Neural cell (in vitro differentiated cells): ENCODE data around the gene PIGQ. TPM values are rescaled to one million over a fixed set of nuclear protein-coding genes. Genes with fewer than 3 reads are reported as not detected.

Experiments used
- H2AFZ ChIP-seq: fragments of 200-600, 300-800 bp; sonication (generic), shearing (Covaris generic); 2 replicates; pipeline ENCODE4 v1.6.0; 2014; ENCODE audit warnings: low read depth, mild to moderate bottlenecking, antibody characterized with exemption, low read length, moderate library complexity
- H3F3A ChIP-seq: fragments of 200-600 bp; shearing (Covaris generic); 2 replicates; pipeline ENCODE4 v1.6.1; 2016; ENCODE audit warnings: mild to moderate bottlenecking, moderate library complexity, mixed read lengths, antibody characterized with exemption, low read length; ENCODE audit not compliant: insufficient read depth, poor library complexity, severe bottlenecking
- H3K27ac ChIP-seq: fragments of 200-600, 300-800 bp; sonication (generic), shearing (Covaris generic); 2 replicates; pipeline ENCODE4 v1.5.1; 2014; ENCODE audit warnings: mild to moderate bottlenecking, low read length, moderate library complexity
- H3K27me3 ChIP-seq: fragments of 300-800, 200-600 bp; sonication (generic), shearing (Covaris generic); 2 replicates; pipeline ENCODE4 v1.6.0; 2014; ENCODE audit warnings: mild to moderate bottlenecking, low read depth, low read length, moderate library complexity; ENCODE audit not compliant: insufficient read depth
- H3K36me3 ChIP-seq: fragments of 300-800, 200-600 bp; sonication (generic), shearing (Covaris generic); 2 replicates; pipeline ENCODE4 v1.5.1; 2014; ENCODE audit warnings: mild to moderate bottlenecking, antibody characterized with exemption, low read length, moderate library complexity; ENCODE audit not compliant: insufficient read depth
- H3K4me2 ChIP-seq: fragments of 300-800, 200-600 bp; sonication (generic), shearing (Covaris generic); 2 replicates; pipeline ENCODE4 v1.6.0; 2014; ENCODE audit warnings: mild to moderate bottlenecking, low read length
- H3K4me3 ChIP-seq: fragments of 300-800, 200-600 bp; sonication (generic), shearing (Covaris generic); 2 replicates; pipeline ENCODE4 v1.5.1; 2014; ENCODE audit warnings: mild to moderate bottlenecking, low read length, moderate library complexity
- H3K79me2 ChIP-seq: fragments of 200-600 bp; shearing (Covaris generic); replicated peaks from 2 replicates; pipeline ENCODE4 v1.6.0; 2014; ENCODE audit warnings: mild to moderate bottlenecking, low read length, moderate library complexity; ENCODE audit not compliant: insufficient read depth
- H3K9ac ChIP-seq: fragments of 300-800, 200-600 bp; sonication (generic), shearing (Covaris generic); 2 replicates; pipeline ENCODE4 v1.6.1; 2016; ENCODE audit warnings: mild to moderate bottlenecking, low read length, mixed read lengths
- H3K9me2 ChIP-seq: fragments of 200-600 bp; shearing (Covaris generic); 2 replicates; pipeline ENCODE4 v1.6.1; 2016; ENCODE audit warnings: mild to moderate bottlenecking, low read length, mixed read lengths; ENCODE audit not compliant: insufficient read depth
- H3K9me3 ChIP-seq: fragments of 200-600, 300-800 bp; sonication (generic), shearing (Covaris generic); 2 replicates; pipeline ENCODE4 v1.6.1; 2016; ENCODE audit warnings: mild to moderate bottlenecking, mixed run types, low read length, moderate library complexity, mixed read lengths
- H4K20me1 ChIP-seq: fragments of 200-600 bp; shearing (Covaris generic); 2 replicates; pipeline ENCODE4 v1.6.1; 2016; ENCODE audit warnings: mild to moderate bottlenecking, mixed run types; ENCODE audit not compliant: insufficient read depth
- EP300 ChIP-seq: fragments of 450-650 bp; conservative IDR thresholded peaks from 2 replicates; pipeline ENCODE4 v1.6.1; 2014; ENCODE audit warnings: antibody characterized with exemption, mild to moderate bottlenecking, moderate library complexity; ENCODE audit not compliant: poor library complexity, severe bottlenecking
- EZH2 ChIP-seq: fragments of 200-600, 300-800 bp; shearing (Covaris generic), sonication (generic); IDR thresholded peaks from 2 replicates; pipeline ENCODE4 v1.6.1; 2014; ENCODE audit warnings: antibody characterized with exemption, low read length, borderline replicate concordance, mild to moderate bottlenecking; ENCODE audit not compliant: insufficient read depth, poor library complexity, severe bottlenecking
- MXI1 ChIP-seq: fragments of 450-650 bp; conservative IDR thresholded peaks from 2 replicates; pipeline ENCODE4 v1.6.1; 2014; ENCODE audit warnings: antibody characterized with exemption, mild to moderate bottlenecking; ENCODE audit not compliant: poor library complexity, severe bottlenecking
- POLR2AphosphoS5 ChIP-seq: IDR thresholded peaks from 2 replicates; pipeline ENCODE4 v1.6.1; 2012
- RAD21 ChIP-seq: fragments of 450-650 bp; conservative IDR thresholded peaks from 2 replicates; pipeline ENCODE4 v1.6.1; 2014; ENCODE audit warnings: antibody characterized with exemption, mild to moderate bottlenecking, moderate library complexity
- REST ChIP-seq: IDR thresholded peaks from 2 replicates; pipeline ENCODE4 v1.6.1; 2012; ENCODE audit warnings: borderline replicate concordance
- SMC3 ChIP-seq: fragments of 450-650 bp; conservative IDR thresholded peaks from 2 replicates; pipeline ENCODE4 v1.6.1; 2014; ENCODE audit warnings: antibody characterized with exemption, mild to moderate bottlenecking, moderate library complexity; ENCODE audit not compliant: poor library complexity
- TAF1 ChIP-seq: IDR thresholded peaks from 2 replicates; pipeline ENCODE4 v1.6.1; 2012; ENCODE audit warnings: low read depth
- polyA plus RNA-seq: library from polyadenylated mRNA; depleted of rRNA; stranded (reverse); fragments of >200 nt; gene quantifications from 2 replicates; pipeline ENCODE4 v1.2.3, GENCODE V29; 2014
- TF ChIP-seq, protein P1 (sequence below): fragments of 450-650 bp; IDR thresholded peaks from 2 replicates; pipeline ENCODE4 v1.5.1; 2014; ENCODE audit warnings: antibody characterized with exemption, mild to moderate bottlenecking, moderate library complexity; ENCODE audit not compliant: poor library complexity, severe bottlenecking

PIGQ gene
- polyA plus RNA-seq, 1 donor from 2014 or later, result 69.2 TPM

DNA sequence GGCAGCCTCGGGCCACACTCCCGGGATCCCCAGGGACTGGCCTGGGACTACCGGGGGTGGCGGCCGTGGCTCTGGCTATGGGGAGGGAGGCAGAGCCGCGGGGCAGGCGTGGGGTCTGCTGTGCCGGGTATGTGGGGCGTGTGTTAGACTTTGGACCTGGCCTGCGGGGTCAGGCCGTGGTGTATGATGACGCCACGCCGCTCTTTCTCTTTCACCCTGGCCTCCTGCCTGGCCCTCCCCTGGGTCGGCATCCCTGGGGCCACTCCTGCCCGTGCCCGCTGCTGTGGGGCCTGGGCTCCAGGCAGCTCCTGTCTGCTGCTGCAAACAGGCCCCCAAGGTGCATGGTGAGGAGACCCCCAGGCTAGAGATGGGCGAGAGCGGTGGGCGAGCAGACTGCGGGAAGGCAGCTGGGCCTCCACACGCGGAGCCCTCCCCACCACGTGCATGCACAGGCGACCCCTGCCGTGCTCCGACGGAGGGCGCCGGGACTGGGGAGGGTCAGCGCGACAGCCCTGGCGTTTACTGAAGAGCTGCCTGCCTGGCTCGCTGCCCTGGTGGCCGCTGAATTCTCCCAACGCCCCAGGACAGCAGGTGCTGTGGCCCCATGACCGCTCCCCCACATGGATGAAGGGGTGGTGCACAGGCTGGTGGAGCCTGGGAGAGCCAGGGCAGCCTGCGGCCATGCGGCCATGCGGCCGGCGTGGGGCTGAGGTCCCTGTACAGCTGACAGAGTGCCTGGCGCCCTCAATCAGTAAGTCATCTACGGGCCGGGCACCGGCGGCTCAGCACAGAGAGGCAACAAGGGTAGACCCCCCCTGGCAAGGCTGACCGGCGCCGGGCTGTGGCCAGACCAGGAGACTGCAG is 26.2 kb upstream of the PIGQ start:
- Histone ChIP-seq H3F3A (no peaks in the 10 kb centered on the region), H3K36me3 (no peaks in the 10 kb centered on the region), H3K27ac (no peak overlapping the region), H3K27me3 (no peaks in the 10 kb centered on the region), H3K9me2 (no peaks in the 10 kb centered on the region), H2AFZ (no peak overlapping the region), H4K20me1 (no peaks in the 10 kb centered on the region), H3K9ac (no peak overlapping the region), H3K79me2 (no peaks in the 10 kb centered on the region), H3K4me2 (no peak overlapping the region), H3K4me3 (no peak overlapping the region), H3K9me3 (no peaks in the 10 kb centered on the region)
- TF ChIP-seq SMC3 (no peak), POLR2AphosphoS5 (no peak), MXI1 (no peak), REST (no peak), EZH2 (no peak), TAF1 (no peak), EP300 (no peak)
- TF ChIP-seq, protein P1, sequence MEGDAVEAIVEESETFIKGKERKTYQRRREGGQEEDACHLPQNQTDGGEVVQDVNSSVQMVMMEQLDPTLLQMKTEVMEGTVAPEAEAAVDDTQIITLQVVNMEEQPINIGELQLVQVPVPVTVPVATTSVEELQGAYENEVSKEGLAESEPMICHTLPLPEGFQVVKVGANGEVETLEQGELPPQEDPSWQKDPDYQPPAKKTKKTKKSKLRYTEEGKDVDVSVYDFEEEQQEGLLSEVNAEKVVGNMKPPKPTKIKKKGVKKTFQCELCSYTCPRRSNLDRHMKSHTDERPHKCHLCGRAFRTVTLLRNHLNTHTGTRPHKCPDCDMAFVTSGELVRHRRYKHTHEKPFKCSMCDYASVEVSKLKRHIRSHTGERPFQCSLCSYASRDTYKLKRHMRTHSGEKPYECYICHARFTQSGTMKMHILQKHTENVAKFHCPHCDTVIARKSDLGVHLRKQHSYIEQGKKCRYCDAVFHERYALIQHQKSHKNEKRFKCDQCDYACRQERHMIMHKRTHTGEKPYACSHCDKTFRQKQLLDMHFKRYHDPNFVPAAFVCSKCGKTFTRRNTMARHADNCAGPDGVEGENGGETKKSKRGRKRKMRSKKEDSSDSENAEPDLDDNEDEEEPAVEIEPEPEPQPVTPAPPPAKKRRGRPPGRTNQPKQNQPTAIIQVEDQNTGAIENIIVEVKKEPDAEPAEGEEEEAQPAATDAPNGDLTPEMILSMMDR, result no peak

- no peaks in the 10 kb centered on the region for H3F3A ChIP-seq
- no peak overlapping the region for H2AFZ ChIP-seq
- H3K27ac ChIP-seq, result no peak overlapping the region
- H3K9ac ChIP-seq, result no peak overlapping the region
- no peaks in the 10 kb centered on the region for H4K20me1 ChIP-seq
- no peaks in the 10 kb centered on the region for H3K9me3 ChIP-seq
- H3K4me2 ChIP-seq, result no peak overlapping the region
- no peaks in the 10 kb centered on the region for H3K9me2 ChIP-seq
- H3K27me3 ChIP-seq, result no peaks in the 10 kb centered on the region
- no peaks in the 10 kb centered on the region for H3K36me3 ChIP-seq
- H3K4me3 ChIP-seq, result no peak overlapping the region
- TF ChIP-seq, protein P1, result no peak
- no peak for TF ChIP-seq POLR2AphosphoS5
- no peak for TF ChIP-seq SMC3
- no peak for TF ChIP-seq EP300
- no peak for TF ChIP-seq TAF1
- TF ChIP-seq EZH2, result no peak
- no peak for TF ChIP-seq REST
- no peak for TF ChIP-seq MXI1
- TF ChIP-seq RAD21, result no peak
- no peaks in the 10 kb centered on the region for H3K79me2 ChIP-seq
Measured at GRCh38 chr16:544517-544916, 25.3 kb upstream of the PIGQ start.
